Activated B cell treated with CpG ODN at 0.5 μM for 24 hours (primary cell): ENCODE results near the gene KCNA5. TPM values are rescaled to one million over a fixed set of nuclear protein-coding genes. Genes with fewer than 3 reads are reported as not detected.

Source experiments
- ATAC-seq: fragments of 200-7000 bp; cut with Tn5 transposase; one replicate; pipeline ENCODE4 v1.10.0; 2021; ENCODE audit warnings: low read depth, mild to moderate bottlenecking, moderate library complexity
- CTCF ChIA-PET: fragments of 350-600 bp; sonication (Branson Sonifier 250); formaldehyde crosslinking; loops from one replicate; lab custom pipeline; 2021; ENCODE audit warnings: antibody characterized with exemption; lab: Charles Lee
- POLR2A ChIA-PET: fragments of 350-600 bp; sonication (Branson Sonifier 250); formaldehyde crosslinking; loops from one replicate; lab custom pipeline; 2021; ENCODE audit warnings: antibody characterized with exemption; lab: Charles Lee
- DNase-seq: peaks from one replicate; pipeline ENCODE4 v3.0.0; 2022
- H3K27ac Mint-ChIP-seq: one replicate; pipeline ENCODE4 v1.8.0; 2020; ENCODE audit warnings: mixed read lengths
- H3K27me3 Mint-ChIP-seq: one replicate; pipeline ENCODE4 v1.8.0; 2021; ENCODE audit warnings: mixed read lengths
- H3K36me3 Mint-ChIP-seq: one replicate; pipeline ENCODE4 v1.8.0; 2021; ENCODE audit warnings: low read depth, mixed read lengths
- H3K4me1 Mint-ChIP-seq: one replicate; pipeline ENCODE4 v1.8.0; 2021; ENCODE audit warnings: mixed read lengths
- H3K4me3 Mint-ChIP-seq: one replicate; pipeline ENCODE4 v1.8.0; 2020; ENCODE audit warnings: mild to moderate bottlenecking, mixed read lengths
- H3K9me3 Mint-ChIP-seq: one replicate; pipeline ENCODE4 v1.8.0; 2020; ENCODE audit warnings: mixed read lengths
- CTCF ChIP-seq: fragments of 200-600 bp; IDR thresholded peaks from one replicate; pipeline ENCODE4 v1.8.0; 2022; ENCODE audit warnings: antibody characterized with exemption, mild to moderate bottlenecking
- intact Hi-C: fragments of 100-400 bp; cut with micrococcal nuclease; formaldehyde crosslinking; loops from one replicate; pipeline ENCODE4 v1.15.1; 2024
- total RNA-seq: library from RNA; stranded (reverse); gene quantifications from 2 replicates; pipeline ENCODE4 v1.2.3, GENCODE V29; 2022

KCNA5 gene
- total RNA-seq, 1 donor from 2014 or later = 0.42 TPM

DNA sequence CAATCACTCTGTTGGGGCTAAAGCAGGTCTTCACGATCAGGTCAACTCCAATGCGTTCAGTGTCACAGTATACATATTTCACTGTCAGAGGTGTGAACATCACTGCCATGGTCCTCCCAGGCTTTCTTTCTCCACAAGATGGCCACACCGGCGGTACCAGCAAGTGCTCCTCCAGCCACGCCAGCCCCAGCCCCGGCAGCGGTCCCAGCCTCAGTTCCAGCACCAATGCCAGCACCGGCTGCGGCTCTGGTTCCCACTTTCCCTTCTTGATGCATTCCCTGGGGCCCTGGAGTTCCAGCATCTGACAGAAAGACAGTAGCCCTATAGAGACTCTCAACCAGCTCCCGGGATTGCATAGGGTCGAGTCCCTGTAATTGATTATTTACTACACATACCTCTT is 10.9 kb upstream of the KCNA5 start:
- Mint-ChIP-seq H3K27ac (no peak overlapping the region), H3K27me3 (peaks cover 15% of the 10 kb centered on the region), H3K9me3 (no peaks in the 10 kb centered on the region), H3K4me3 (no peak overlapping the region), H3K4me1 (peaks cover 3% of the 10 kb centered on the region), H3K36me3 (no peaks in the 10 kb centered on the region)
- intact Hi-C loops = no loop called here
- no peak for TF ChIP-seq CTCF
- POLR2A ChIA-PET = interaction anchor here (0.6 kb wide), 1 partner anchor 50 kb away, joined by 3 read pairs; no protein-coding TSS in a partner anchor
- CTCF ChIA-PET = no interaction called here
- ATAC-seq (no peak), DNase-seq (no peak)

DNA sequence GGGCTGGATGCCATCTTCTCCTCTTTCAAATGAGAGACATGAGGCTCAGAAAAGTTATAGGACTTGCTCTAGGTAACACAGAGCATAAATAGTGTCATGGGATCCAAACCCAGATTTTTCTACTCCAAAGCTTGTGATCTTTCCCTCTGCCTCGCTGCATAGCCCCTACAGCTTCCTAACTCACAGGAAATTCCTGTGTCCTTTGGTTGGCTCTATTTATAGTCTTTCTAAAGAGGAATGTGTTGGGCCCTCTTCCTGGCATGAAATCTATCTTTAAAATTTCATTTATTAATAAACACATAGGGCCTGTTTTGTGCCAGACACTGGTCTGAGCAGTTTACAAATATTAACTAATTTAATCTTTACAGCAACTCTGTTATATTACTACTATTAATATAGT is 9.8 kb upstream of the KCNA5 start:
- ATAC-seq (no peak), DNase-seq (no peak)
- Mint-ChIP-seq H3K9me3 (no peaks in the 10 kb centered on the region), H3K27me3 (peaks cover 12% of the 10 kb centered on the region), H3K36me3 (no peaks in the 10 kb centered on the region), H3K4me3 (no peak overlapping the region), H3K27ac (no peak overlapping the region), H3K4me1 (peaks cover 3% of the 10 kb centered on the region)
- intact Hi-C loops = no loop called here
- ChIA-PET POLR2A (no interaction called here), CTCF (interaction anchor here (1.7 kb wide), 1 partner anchor 50 kb away, joined by 7 read pairs; no protein-coding TSS in a partner anchor)
- TF ChIP-seq CTCF = no peak

DNA sequence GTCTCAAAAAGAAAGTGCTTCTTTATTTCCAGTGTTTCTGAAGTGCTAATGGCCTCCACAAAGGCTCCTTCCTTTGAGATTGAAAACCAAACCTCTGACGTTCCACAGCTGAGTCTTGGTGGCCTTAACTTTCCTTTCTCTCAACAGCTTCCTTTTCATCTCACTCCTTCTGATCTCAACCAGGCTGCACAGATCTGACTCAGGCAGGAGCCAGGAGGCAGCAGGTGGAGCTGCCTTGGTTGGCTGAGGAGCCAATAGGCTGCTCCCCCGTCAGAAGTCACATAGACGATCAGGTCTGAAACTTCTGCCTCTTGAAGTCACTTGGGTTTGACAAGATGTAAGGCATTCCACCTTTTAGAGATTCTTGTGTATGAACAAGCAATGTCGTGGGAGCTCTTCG is 9.1 kb upstream of the KCNA5 start:
- ATAC-seq = no peak
- no peaks in the 10 kb centered on the region for H3K9me3 Mint-ChIP-seq
- DNase-seq = no peak
- no peaks in the 10 kb centered on the region for H3K36me3 Mint-ChIP-seq
- ChIA-PET POLR2A (no interaction called here), CTCF (interaction anchor here (0.6 to 1.7 kb wide), 2 partner anchors 38 to 49 kb away, joined by 4 to 7 read pairs; no protein-coding TSS in a partner anchor)
- no peak overlapping the region for H3K4me3 Mint-ChIP-seq
- H3K27ac Mint-ChIP-seq = no peak overlapping the region
- H3K27me3 Mint-ChIP-seq = peaks cover 15% of the 10 kb centered on the region
- intact Hi-C loops = no loop called here
- TF ChIP-seq CTCF = no peak
- H3K4me1 Mint-ChIP-seq = peaks cover 3% of the 10 kb centered on the region

DNA sequence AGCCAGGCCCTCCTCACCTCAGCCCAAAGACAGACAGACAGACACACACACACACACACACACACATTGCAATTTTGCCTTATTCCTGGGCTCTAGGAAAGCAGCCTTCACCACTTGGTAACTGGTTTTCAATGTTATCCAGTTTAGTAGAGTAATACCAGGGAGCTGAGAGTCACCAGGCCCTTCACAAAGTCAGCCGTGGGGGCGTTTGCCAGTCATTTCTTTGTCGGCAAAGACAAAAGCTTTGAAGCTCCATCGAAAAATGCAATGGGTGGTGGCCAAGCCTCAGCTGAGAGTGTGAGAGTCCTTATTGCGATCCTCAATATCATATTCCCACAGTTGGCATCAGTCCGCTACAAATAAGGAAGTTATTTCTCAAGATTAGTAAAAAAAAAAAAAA is 8.1 kb upstream of the KCNA5 start:
- Mint-ChIP-seq H3K27ac (no peak overlapping the region), H3K4me3 (no peak overlapping the region), H3K36me3 (no peaks in the 10 kb centered on the region), H3K27me3 (peaks cover 15% of the 10 kb centered on the region), H3K9me3 (no peaks in the 10 kb centered on the region), H3K4me1 (peaks cover 3% of the 10 kb centered on the region)
- DNase-seq = no peak
- no peak for ATAC-seq
- POLR2A ChIA-PET = no interaction called here
- no peak for TF ChIP-seq CTCF
- CTCF ChIA-PET = no interaction called here
- intact Hi-C loops = no loop called here

DNA sequence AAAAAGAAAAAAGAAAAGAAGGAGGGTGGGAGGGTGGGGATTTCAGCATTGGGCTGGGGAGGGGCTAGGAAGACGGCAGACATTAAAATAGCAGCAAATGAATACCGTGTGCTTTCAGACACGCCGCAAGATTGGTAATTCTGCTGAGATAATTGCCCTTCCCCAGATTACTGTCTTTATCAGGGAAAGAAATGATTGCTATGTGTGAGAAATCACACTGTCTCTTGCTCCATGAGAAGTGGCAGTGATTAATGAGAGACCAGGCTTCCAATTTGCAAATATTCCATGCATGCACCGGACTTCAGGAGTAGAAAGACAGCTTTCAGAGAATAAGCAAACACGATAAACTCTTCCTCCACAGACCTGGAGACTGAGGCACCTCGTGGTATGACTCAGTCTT is 7.6 kb upstream of the KCNA5 start:
- no peak overlapping the region for H3K4me3 Mint-ChIP-seq
- POLR2A ChIA-PET = no interaction called here
- no peaks in the 10 kb centered on the region for H3K36me3 Mint-ChIP-seq
- no peak for TF ChIP-seq CTCF
- ATAC-seq = no peak
- peaks cover 3% of the 10 kb centered on the region for H3K4me1 Mint-ChIP-seq
- no peak for DNase-seq
- intact Hi-C loops = no loop called here
- CTCF ChIA-PET = no interaction called here
- no peak overlapping the region for H3K27ac Mint-ChIP-seq
- H3K9me3 Mint-ChIP-seq = peaks cover under 1% of the 10 kb centered on the region
- peaks cover 15% of the 10 kb centered on the region for H3K27me3 Mint-ChIP-seq
